DMS79 treated with DMSO at 0.1 percent for 48 hours (cell line): Measurements from ENCODE around the gene TPRA1.
"Not testable (repeated sequence)": the region's sequence is repeated elsewhere in the genome, so short reads cannot be mapped to it uniquely, and the experiment has no call there.

Source experiments
- DNase-seq: peaks from one replicate; lab custom pipeline; 2025; lab: John Stamatoyannopoulos, UW

TPRA1 gene

DNA sequence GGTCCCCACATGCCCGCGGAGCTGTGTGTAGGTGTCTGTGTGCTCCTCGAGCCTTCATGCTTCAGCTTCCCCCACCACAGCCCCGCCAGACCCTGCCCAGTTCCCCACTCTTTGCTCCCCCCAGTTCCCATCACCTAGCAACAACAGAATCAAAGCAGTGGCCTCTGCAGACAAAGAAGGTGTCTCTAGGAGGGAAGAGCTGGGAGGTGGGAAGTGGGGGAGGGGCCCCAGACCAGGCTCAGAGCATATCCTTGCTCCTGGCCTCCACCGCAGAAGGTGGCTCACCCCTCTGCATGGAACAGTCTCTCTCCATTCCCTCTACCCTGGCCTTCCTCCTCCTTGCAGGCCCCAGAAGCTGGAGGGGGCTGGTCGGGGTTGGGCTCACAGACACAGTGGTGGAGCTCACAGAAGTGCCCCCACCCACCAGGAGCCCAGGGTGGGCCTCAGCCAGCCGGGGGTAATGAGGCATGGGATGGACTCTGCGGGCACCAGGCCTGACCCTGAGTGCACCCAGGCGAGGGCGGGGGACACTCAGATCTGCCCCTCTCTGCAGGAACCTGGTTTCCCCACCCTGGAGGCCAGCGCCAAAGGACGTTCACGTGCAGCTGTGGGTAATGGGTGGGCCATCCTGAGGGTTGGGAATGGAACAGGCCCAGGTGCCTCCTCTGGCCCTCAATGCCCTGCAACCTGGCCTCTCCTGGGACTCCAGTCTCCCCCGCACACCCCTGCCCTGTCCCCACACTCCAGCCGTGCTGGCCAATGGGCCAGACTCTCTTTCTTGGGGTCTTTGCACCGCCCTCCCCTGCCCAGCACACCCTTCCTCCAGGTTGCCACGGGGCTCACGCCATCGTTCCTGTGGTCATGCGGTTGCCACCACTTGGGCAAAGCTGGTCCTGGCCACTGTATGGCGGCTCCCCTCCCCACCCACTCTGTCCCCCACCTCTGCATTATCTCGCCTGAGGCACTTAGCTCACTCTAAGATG, 53.4 kb downstream of the TPRA1 start:
- DNase-seq = peak; percentile 34

DNA sequence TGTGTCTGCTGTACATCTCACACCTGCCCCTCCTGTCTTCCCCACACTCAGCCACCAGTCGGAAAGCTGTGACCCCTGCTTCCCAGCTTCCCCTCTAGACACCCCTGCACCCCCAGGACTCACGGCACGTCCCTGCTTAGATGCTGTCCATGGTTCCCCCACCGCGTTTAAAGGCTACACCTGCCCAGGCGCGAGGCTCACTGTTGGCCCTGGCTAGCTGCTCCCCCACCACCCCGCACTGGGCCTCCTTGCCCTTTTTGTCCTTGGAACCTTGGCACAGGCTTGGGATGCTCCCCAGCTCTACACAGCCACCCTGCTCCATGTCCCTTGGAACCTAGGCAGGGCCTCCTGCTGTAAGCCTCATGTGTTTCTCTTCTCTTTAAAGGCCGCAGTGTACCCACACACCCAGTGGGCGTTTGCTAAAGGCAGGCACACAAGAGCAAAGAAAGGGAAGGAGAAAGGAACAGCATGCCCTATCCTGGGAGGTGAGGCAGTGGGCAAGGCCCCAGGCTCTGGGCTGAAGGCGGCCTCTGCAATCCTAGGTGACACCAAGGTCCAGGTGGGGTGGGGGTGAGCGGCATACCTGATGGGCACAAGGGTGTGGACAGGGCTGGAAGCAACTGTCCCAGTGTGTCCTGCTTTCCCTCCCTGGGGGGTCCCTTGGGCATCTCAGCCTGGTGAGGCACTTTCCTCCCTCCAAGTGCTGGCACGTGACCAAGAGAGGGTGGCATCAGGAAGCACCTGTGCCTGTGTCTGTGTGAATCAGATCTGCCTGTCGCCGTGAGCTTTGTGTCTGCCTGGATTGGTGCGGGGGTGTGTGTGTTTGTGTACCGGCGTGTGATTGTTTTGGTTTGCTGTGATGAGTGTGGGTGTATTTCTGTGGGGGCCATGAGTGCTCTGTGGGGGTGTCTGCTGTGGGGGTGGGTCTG, 54.4 kb downstream of the TPRA1 start:
- DNase-seq = peak; percentile 61

DNA sequence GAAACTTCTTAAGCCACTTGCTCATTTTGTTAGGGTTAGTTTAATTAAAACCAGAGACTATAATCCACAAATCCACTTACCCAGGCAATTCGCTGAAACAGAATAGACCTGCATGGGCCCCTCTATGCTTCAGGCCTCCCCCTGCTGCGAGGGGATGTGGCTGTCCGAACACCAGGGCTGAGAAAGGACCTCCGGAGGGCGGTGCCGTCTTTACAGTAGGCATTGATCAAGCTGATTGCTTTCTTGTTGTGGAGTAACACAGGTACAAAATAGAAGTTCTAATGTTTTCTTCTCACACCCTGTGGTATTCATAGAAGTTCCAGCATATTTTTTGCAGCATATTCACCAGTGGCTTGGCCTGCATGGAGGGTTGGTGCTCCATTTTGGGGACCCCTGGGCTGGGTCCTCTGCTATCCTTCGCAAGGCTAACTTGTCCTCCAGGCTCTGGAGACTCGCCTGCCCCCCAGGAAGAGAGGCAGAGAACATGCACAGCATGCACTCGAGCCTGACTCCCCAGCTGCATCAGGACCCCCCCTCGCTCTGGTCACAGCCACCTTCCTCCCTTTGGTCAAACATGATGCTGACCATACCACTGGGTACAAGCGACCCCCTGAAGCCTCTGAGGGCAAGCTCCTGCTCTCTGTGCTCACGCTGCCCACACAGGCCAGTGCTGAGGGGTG, 55.3 kb downstream of the TPRA1 start:
- DNase-seq = no peak

GRCh38 chr3:127534564-127534963, 56.0 kb downstream of the TPRA1 start:
- DNase-seq = no peak

DNA sequence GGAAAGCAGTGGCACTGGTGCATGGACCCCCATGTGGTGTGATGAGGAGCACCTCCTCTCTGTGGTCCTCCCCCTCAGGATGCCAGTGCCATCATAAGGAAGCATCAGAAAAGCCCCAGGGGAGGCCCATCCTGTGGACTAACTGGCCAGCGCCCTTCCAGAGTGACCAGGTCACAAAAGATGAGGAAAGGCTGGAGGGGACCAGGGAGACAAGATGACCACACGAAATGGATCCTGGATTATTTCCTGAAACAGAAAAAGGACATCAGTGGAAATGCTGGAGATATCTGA, 56.4 kb downstream of the TPRA1 start:
- DNase-seq = no peak

DNA sequence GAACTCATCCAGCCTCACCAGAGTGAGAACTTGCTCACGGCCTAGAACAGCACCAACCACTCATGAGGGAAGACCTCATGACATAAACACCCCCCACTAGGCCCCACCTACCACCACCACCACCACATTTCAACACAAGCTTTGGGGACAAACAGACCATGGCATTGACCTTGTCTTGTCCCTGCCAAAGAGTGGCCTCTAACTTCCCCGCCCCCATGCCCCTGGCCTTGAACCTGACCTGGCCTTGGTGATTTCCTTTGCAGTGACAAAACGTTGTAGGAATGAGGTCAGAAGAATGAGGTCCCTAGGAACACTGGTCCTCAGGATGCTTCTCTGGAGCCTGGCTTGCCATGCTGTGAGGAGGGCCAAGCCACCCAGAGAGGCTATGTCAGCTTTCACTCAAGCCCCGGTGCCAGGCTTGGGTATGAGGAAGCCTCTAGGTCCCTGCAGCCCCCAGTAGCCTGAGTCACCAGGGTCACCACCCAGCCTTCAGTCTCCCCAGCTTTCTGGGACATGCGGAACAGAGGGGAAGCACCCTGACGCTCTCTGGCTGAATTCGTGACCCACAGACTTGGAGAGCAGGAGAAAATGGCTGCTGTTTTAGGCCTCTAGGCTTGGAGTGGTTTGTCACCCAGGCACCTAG, 57.9 kb downstream of the TPRA1 start:
- no peak for DNase-seq

DNA sequence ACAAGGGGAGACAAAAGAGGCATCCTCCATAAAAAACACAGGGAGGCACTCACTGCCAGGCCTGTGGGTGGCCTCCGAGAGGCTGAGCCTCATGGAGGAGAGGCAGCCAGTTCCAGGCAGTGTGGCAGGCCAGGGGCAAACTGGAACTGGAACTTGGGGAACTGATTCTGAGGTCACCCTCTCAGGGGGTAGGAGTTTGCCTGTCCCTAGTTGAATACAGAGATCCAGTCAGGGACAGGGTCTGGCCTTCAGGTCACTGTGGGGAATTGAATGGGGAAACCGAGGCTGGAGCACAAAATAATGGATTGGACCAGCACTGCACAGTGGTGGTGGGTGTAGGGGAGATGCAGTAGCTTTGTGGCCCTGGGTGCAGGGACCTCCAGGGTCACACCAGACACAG, 58.7 kb downstream of the TPRA1 start:
- no peak for DNase-seq

GRCh38 chr3:127530863-127531262, 59.7 kb downstream of the TPRA1 start:
- not testable (repeated sequence) for DNase-seq

DNA sequence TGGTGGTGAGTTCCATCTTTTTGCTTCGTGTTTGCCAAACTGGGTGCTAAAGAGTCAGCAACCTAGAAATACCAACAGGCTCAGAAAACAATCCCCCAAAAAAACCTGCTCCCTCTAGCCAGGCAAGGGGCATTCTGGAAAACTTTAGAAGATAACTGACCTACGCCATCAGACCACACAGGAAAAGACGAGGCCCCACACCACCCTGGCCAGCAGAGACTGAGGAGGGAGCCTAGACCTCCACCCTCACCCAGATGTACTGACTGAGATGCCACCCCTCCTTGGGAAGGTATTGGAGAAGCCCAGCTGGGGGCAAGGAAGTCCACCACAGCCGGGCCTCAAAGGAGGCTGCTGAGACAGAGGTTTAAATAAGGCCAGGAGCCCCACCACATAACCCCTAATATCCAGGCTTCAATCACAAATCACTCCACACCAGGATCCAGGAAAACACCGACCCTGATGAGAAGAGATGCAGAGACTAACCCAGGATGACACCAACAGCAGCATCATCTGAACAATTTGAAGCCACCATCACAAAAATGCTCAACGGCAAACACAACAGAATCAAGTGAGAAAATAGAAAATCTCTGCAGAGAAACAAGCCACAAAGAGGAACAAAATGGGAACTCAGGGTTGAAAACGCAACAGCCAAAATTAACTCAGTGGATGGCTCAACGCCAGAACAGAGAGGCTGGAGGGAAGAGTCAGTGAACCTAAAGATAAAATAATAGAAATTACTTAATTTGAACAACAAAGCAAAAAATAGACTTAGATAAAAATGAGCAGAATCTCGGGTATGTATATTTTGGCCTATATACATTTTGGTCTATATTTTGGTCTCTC, 61.0 kb downstream of the TPRA1 start:
- no peak for DNase-seq

- no peak for DNase-seq
Measured at GRCh38 chr3:127525373-127525772, 65.2 kb downstream of the TPRA1 start.

GRCh38 chr3:127524296-127524896, 66.1 kb downstream of the TPRA1 start:
- DNase-seq = peak; percentile 92
